HG03342 (cell line): ENCODE data around the gene LRRK2.
"Not testable (repeated sequence)": the region's sequence is repeated elsewhere in the genome, so short reads cannot be mapped to it uniquely, and the experiment has no call there.

Experiments
- ATAC-seq: cut with Tn5 transposase; IDR thresholded peaks from one replicate; pipeline ENCODE4 v1.9.1; 2021; ENCODE audit warnings: mild to moderate bottlenecking, moderate library complexity; ENCODE audit not compliant: unreplicated experiment

LRRK2 gene

DNA sequence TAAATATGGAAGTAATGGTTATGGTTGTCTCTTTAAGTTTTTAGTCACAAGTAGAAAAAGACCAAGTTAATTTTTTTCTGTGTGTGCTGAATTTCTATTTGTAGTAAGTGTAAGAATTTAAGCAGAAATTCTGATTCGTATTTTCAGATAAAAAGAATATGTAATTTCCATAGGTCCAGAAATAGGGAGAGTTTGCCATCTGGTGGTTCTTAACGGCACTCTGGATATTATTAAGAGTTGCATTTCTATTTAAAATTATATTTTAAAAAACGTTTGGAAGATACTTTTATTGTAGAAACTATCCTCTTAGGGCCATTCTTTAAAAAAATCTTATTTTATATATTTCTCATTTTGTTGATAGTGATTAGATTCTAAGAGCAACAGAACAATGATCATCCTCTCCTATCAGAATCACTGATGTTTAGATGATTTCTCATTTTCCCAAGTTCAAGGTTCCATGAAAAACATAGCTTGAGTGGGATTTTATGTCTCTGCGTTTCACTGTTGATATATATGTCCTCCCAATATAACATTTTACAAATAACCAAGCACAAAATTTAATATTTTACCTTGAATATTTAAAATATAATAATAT lies 88.3 kb downstream of the LRRK2 start:
- ATAC-seq, result no peak

- peak; percentile 79 for ATAC-seq
These were observed 89.1 kb downstream of the LRRK2 start for GRCh38 chr12:40313928-40314327.

DNA sequence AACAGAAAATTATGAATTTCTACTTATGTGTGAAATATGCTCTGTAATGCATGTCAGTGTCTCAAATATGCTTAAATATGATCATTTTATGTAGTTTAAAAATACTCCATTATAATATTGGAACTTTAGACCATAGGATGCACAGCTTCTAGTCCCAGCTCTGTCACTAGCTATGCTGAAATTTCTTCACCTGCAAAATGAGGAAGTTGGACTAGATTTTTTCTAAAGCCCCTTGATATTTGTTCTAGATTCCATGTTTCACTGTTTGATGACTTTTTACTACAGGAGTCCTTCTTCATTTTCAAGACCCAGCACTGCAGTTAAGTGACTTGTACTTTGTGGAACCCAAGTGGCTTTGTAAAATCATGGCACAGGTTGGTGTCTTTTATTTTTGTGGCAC lies 90.1 kb downstream of the LRRK2 start:
- no peak for ATAC-seq

- no peak for ATAC-seq
These were observed 90.6 kb downstream of the LRRK2 start for GRCh38 chr12:40315375-40315774.

- ATAC-seq, result no peak
These were observed 99.5 kb downstream of the LRRK2 start for GRCh38 chr12:40324261-40324660.

- ATAC-seq, result peak; percentile 89
These were observed 100.7 kb downstream of the LRRK2 start for GRCh38 chr12:40325349-40325960.

GRCh38 chr12:40327535-40327934 lies 102.7 kb downstream of the LRRK2 start:
- ATAC-seq, result no peak

DNA sequence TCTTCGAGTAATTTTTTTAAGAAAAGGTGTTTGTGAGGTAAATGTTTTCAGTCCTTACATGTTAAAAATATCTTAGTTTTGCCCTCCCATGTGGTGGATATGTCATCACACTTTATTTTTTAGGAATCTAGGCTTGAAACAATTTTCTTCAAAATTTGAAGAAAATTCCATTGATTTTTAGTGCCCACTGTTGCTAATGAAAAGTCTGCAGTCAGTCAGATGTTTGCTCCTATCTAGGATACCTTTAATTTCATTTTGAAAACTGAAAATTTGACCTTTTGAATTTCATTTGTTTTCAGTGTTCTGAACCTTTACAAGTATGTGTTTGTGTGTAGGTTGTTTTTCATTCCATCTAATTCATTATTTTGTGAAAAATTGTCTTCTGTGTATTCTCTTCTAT lies 105.4 kb downstream of the LRRK2 start:
- ATAC-seq, result no peak

DNA sequence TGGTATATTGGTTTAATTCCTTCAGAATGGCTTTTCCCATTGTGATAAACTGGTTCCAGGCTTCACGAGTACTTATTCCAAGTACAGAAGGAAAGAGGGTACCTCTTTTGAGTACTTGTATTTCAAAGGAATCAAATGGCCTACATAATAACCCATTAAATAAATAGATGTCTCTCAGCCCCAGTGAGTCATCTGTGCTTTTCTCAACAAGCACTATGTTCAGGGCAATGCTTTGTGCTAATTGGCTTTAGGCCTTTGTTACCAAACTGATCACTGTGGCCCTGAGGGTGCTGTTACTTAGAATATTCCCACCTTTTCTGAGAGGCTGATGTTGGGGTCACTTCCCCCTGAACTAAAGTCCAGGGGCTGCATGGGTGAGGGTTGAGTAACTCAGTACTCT lies 107.1 kb downstream of the LRRK2 start:
- ATAC-seq, result no peak

- no peak for ATAC-seq
These were observed 111.2 kb downstream of the LRRK2 start for GRCh38 chr12:40335991-40336390.

- ATAC-seq, result no peak
These were observed 111.9 kb downstream of the LRRK2 start for GRCh38 chr12:40336573-40337199.

- no peak for ATAC-seq
These were observed 113.3 kb downstream of the LRRK2 start for GRCh38 chr12:40338071-40338470.

DNA sequence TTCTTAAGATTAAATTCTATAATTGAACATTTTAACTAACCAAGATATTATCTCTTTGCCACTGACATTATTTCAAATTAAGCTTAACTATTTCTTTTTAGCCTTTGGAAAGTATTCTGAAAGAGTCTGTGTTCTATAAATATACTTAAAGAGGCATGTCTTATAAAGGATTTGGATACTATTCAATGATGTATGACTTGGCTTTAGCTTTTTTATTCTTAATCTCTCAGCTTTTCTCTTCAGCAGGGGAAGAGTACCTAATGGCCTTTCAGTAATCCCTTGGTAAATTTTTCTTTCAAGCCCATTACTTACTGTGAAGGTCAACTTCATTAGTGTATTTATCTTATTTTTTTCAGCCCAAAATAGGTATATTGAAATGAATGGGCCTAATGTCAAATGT lies 113.8 kb downstream of the LRRK2 start:
- no peak for ATAC-seq

- ATAC-seq, result peak; percentile 68
These were observed 117.2 kb downstream of the LRRK2 start for GRCh38 chr12:40342010-40342409.

DNA sequence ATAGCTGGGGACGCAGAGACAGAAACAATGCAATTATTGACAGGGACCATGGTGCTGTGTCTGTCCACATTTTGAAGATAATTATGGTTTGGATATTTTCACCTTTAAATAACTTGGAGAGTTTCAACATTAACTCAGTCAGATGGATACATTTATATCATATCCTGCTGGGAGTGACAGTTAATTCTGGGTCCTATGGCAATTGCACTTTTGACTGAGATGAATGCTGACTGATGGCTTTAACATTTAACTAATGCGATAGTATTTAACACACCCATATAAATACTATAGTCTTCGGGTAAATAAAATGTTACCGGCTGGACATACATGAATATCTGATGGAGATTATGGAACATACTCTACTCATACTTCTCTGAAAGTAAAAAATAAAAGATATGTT lies 118.3 kb downstream of the LRRK2 start:
- no peak for ATAC-seq

- ATAC-seq, result no peak
These were observed 119.5 kb downstream of the LRRK2 start for GRCh38 chr12:40344312-40344711.

DNA sequence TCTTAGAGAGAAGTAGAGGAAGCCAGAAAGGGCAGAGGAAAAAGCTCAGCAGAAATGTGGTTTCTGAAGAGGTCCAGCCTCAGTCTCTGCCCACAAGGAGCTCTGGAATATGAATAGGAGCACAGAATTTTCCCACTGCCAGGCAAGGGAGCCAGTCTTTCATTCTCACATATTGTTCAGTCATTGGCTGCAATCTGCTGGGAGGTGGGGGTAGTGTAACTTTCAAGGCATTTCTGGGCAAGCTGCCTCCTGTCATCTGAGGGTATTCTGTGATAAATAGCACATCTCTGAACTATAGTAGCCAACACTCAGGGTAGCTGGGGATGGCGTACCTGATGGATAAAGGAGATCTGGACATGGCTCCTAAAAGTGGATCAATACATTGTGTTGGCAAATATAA lies 127.2 kb downstream of the LRRK2 start:
- ATAC-seq, result no peak

DNA sequence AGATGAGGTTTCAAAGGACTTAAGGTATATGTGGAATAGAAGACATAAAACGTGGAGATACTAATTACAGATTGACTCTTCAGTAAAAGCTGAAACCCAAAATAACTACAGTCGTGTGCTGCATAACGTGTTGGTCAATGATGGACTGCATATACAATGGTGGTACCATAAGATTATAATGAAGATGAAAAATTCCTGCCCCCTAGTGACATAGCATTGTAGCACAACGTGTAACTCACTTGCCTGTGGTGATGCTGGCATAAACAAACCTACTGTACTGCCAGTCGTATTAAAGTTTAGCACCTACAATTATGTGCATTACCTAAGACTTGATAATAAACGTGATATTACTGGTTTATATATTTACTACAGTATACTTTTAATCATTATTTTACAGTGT lies 150.3 kb downstream of the LRRK2 start:
- ATAC-seq, result peak; percentile 44

DNA sequence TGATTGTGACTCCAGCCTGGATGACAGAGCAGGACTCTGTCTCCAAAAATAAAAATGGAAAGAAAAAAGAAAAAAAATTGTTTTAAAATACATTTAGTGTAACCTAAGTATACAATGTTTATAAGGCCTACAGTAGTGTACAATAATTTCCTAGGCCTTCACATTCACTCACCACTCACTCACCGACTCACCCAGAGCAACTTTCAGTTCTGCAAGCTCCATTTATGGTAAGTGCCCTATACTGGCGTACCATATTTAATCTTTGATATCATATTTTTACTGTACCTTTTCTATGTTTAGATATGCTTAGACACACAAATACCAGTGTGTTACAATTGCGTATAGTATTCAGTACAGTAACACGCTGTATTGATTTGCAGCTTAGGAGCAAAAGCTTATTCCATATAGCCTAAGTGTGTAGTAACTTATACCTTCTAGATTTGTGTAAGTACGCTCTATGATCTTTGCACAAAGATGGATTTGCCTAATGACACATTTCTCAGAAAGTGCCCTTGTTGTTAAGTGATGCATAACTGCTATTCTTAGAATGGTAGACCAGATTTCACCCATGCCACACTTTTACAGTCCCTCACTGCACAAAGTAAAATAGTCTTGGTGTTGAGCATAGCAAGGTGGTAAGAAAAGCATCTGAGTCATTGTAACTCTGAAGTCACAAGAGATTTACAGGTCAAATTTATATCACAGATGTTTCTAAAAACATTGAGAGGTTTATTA lies 151.9 kb downstream of the LRRK2 start:
- peak; percentile 35 for ATAC-seq

- no peak for ATAC-seq
These were observed 153.9 kb downstream of the LRRK2 start for GRCh38 chr12:40378691-40379090.

- peak; percentile 63 for ATAC-seq
These were observed 157.4 kb downstream of the LRRK2 start for GRCh38 chr12:40382217-40382616.

GRCh38 chr12:40387279-40387678 lies 162.5 kb downstream of the LRRK2 start:
- ATAC-seq, result not testable (repeated sequence)
